HT-29 (cell line): ENCODE measurements around the gene SOX13. TPM values are rescaled to one million over a fixed set of nuclear protein-coding genes. Genes with fewer than 3 reads are reported as not detected.

ENCODE experiments used
- DNase-seq: peaks from one replicate; pipeline ENCODE4 v3.0.0-alpha.2; 2015; ENCODE audit warnings: low spot score
- total RNA-seq: library from RNA; depleted of rRNA; stranded (reverse); fragments of >200 nt; shearing (Covaris generic); gene quantifications from 2 replicates; pipeline ENCODE4 v1.2.3, GENCODE V29; 2014

The SOX13 gene
- total RNA-seq, 1 experiment from 2014 or later = 28.7 TPM

DNA sequence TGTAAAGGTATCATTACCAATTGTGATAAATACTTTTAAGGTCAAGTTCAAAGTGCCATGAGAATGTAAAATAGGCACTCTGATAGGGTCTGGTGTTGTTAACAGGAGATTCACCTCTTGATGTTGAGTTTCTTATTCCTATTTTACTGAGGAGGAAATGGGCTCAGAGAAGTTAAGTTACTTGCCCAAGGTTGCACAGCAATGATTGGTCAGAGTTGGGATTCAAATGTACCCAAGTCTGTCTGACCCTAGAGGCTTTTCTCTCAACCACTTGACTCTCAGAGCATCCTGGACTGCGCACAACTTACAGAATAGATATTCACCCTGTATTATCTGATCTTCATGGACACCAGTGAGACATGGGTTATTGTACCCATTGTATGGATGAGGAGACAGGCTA, 33.9 kb downstream of the SOX13 start:
- DNase-seq = no peak

DNA sequence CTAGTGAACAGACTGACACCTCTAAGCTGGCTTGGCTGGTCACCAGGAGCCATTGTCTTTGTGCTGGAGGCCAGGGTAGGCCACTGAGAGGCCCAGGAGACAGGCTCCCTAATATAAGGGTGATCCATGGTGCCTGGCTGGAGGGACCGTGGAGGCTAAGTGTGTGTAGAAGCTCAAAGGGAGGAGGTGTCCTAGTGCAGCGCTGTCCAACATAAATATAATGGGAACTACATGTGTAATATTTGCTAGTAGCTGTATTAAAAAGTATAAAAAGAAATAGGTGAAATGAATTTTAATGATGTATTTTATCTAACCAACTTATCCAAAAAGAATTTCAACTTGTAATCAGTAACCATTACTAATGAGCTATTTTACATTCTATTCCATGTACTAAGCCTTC, 35.0 kb downstream of the SOX13 start:
- no peak for DNase-seq

DNA sequence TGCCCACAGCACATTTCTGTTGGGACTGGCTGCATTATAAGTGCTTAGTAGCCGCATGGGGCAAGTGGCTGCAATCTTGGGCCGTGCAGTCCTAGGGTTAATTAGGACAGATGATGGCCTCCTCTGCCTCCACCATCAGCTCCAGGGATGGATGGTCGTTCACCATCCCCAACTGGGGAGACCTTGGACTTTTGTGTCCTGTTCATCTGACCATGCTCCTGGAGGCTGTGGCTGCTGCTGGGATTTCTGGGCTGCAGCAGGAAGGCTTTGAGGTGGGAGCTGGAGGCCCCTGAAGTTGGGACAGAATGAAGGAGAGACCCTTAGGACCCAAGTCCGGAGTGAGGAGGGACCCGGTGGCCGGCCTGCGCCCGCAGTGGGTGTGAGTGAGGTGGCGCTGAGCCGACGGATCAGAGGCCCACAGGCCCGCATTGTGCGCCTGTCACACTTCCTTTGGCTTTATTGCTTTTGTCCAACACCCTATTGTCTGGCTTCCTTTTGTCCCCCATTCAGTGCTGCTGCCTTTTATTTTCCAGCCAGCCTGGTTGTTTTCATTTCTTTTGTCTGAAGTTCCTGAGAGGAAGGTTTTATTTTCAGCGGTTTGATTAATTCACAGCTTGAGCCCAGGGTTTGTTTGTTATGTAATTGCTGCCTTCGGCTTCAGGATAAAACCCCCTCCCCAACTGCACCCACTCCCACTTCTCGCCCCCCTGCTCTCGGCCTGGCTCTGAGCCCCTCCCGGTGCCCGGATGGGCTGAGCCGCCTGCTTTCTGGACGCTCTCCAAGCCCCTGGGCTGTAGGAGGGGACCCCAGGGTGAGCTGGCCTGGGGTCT, 35.6 kb downstream of the SOX13 start:
- no peak for DNase-seq

- DNase-seq = peak; percentile 9
These were observed 38.1 kb downstream of the SOX13 start for GRCh38 chr1:204110894-204111633.

DNA sequence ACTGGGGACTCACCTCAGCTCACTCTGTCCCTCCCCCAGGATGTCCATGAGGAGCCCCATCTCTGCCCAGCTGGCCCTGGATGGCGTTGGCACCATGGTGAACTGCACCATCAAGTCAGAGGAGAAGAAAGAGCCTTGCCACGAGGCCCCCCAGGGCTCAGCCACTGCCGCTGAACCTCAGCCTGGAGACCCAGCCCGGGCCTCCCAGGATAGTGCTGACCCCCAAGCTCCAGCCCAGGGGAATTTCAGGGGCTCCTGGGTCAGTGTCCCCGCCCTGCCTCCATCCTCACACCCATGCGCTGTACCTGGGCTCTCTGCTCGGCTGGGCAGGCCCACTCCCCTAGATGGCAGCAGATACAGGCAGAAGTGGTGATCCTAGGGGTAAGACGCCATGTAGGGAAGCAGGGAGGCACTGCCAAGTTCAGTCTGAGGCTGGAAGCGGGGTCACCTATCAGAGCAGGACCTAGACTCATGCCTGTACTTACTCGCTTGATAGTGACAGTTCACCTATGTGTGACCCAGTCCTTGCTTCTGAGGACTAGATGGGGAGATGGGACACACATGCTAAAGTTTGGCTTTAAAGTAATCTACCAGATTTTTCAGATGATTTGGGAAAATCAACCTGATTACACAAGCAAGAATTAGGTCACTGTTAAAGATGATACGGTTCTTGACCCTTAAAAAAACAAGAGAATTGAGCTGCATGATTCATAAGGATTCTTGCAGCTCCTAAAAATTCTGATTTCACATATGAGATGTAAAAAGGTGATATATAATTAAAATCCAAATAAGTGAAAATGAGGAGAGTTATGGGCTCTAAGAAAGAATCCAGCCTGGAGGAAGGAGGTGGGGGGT, 40.2 kb downstream of the SOX13 start:
- no peak for DNase-seq

GRCh38 chr1:204113896-204114295, 41.0 kb downstream of the SOX13 start:
- no peak for DNase-seq

DNA sequence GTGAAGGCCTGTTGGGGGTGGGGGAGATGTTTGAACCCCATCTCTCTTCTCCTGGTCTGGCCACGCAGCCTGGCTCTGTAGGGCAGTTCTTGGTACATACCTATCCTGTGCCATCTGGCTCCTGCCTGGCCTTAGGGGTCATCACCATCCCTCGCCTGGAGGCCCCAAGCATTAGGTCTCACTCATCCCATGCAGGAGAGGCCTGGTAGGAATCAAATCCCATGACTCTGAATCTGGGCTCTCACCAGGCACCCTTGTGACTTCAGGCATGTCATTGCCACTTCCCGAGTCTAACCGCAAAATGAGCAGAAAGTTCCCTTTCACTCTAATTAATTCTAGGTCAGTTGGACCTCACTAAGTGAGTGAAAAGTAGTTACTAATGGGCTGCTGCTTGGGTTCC, 41.7 kb downstream of the SOX13 start:
- DNase-seq = no peak

DNA sequence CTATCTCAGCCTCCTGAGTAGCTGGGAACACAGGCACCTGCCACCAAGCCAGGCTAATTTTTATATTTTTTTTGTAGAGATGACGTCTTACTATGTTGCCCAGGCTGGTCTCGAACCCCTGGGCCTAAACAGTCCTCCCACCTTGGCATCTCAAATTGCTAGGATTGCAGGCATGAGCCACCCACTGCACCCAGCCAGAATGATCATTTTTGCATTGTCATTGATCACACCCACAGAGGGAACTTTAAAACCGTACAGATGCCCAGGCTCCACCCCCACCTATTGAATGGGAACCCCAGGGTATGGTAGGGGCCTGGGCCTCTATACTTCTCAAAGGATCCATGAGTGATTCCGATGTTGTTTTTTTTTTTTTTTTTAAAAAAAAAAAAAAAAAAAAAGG, 42.2 kb downstream of the SOX13 start:
- no peak for DNase-seq

GRCh38 chr1:204116539-204116938, 43.6 kb downstream of the SOX13 start:
- no peak for DNase-seq

DNA sequence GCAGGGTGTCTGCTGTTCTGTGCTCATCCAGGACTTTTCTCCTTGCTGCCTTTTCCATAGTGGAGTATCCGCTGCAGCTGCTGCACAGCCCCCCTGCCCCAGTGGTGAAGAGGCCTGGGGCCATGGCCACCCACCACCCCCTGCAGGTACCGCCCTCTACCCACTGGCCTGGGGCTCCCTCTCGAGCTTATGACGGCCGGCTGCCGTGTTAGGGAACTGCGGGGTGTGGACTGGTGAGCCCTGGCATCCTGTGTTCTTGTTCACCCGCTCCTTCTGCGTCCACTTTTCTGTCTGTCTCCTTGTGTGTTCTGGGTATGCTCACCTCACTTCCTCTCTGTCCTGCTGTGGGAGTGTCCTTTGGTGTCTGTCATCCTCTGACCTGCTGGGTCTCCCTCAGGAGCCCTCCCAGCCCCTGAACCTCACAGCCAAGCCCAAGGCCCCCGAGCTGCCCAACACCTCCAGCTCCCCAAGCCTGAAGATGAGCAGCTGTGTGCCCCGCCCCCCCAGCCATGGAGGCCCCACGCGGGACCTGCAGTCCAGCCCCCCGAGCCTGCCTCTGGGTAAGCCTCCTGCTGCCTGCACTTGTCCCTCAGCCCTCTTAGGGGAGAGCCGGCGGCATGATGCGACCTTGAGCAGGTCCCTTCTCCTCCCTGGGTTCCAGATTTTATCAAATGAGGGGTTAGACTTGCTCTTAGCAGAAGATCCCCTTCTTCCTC, 49.1 kb downstream of the SOX13 start:
- no peak for DNase-seq

DNA sequence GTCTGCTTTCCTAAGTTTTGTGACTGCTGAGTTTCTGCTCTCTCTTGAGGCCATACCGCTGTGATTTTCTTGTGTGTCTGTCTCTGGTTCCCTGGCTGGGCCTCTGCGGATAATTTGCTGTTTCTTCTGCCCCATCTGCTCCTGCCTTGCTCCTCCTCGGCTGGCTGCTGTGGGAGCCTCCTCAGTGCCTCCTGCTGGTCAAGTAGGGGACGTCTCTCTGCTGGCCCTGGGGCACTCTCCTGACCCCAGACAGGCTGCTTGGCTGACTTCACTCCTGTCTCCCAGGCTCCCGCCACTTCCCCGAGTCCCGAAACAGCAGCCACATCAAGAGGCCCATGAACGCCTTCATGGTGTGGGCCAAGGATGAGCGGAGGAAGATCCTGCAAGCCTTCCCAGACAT, 50.5 kb downstream of the SOX13 start:
- no peak for DNase-seq

- DNase-seq = no peak
These were observed 51.7 kb downstream of the SOX13 start for GRCh38 chr1:204124639-204125038.

GRCh38 chr1:204125759-204126351, 52.9 kb downstream of the SOX13 start:
- no peak for DNase-seq

- no peak for DNase-seq
These were observed 53.5 kb downstream of the SOX13 start for GRCh38 chr1:204126386-204126785.

GRCh38 chr1:204126956-204127355, 54.0 kb downstream of the SOX13 start:
- DNase-seq = no peak

- peak; percentile 81 for DNase-seq
These were observed 54.8 kb downstream of the SOX13 start for GRCh38 chr1:204127597-204128242.

GRCh38 chr1:204128464-204128963, 55.6 kb downstream of the SOX13 start:
- no peak for DNase-seq

DNA sequence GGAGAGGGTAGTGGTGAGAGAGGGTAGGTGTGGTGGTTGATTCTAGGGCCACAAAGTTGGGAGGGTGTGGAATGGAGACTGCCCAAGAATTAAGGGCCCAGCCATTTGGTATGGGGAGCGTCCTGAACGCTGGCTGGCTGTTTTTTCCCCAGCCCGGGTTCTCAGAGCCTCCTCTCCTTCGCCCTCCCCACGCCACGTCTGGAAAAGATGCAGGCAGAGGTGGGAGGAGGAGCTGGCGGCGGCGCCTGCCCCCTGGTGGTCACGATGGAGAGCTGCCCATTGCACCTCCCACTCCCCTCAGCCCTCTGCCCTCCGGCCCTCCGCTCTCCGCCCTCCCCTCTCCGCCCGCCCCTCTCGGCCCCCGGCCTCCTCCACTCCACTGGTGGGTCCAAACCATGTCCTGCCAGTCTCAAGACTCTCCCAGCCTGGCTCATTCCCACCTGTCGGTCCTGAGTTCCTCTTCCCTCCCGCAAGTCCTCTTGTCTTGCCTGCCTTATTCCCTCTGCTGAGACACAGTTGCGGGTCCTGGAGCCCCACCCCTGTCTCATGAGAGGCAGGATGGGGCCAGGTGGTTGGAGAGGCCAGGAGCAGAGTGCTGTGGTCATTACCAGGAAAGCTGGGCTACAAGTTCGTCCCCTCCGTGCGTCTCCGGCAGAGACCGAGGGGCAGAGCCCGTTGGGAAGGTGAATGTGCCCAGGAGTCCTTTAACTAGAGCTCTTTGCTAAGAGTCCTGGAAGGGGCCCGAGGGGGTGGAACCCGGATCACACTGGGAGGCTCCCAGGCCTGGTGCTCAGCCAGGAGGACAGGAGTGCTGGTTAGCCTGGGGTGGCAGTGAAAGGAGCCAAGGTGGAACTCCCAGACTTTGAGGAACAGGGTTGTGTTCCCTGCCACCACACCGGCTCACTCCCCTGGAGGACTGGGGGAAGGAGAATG, 56.3 kb downstream of the SOX13 start:
- peak; percentile 70 for DNase-seq

DNA sequence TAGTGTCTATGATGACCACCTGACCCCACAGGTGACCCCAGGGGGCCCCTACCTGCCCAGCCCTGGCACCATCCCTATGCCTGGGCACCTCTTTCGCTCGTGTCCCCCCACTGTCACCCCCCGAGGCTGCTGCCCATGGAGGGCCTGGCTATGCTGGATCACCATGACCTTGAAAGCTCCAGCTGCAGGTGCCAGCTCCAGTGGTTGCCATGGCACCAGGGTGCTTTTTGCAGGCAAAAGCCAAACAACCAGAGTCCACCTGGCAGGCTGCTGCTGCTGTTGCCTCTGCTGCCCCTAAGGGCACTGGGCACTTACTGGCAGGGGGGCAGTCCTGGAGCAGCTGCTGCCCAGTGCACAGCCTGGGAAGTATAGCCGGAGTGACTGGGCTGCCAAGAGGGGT, 57.3 kb downstream of the SOX13 start:
- DNase-seq = no peak
